OCI-LY1 (cell line): Measurements from ENCODE around the gene TRUB2.

ENCODE experiments used
- H2AFZ ChIP-seq: fragments of 200-600 bp; sonication (generic), shearing (Covaris generic); 2 replicates; pipeline ENCODE4 v1.6.0; 2014; ENCODE audit warnings: antibody characterized with exemption, mild to moderate bottlenecking, low read length
- H3F3A ChIP-seq: fragments of 200-600 bp; sonication (generic), shearing (Covaris generic); 2 replicates; pipeline ENCODE4 v1.6.0; 2014; ENCODE audit warnings: mild to moderate bottlenecking, antibody characterized with exemption, low read length, moderate library complexity; ENCODE audit not compliant: insufficient read depth
- H3K27ac ChIP-seq: fragments of 200-600 bp; sonication (generic); 2 replicates; pipeline ENCODE4 v1.5.1; 2014; ENCODE audit warnings: low read length, mixed run types, mild to moderate bottlenecking, low read depth; ENCODE audit not compliant: poor library complexity, severe bottlenecking
- H3K27me3 ChIP-seq: fragments of 200-600 bp; sonication (generic); 2 replicates; pipeline ENCODE4 v1.6.0; 2014; ENCODE audit warnings: antibody characterized with exemption, mild to moderate bottlenecking, low read length, moderate library complexity; ENCODE audit not compliant: insufficient read depth
- H3K36me3 ChIP-seq: fragments of 200-600 bp; sonication (generic); 2 replicates; pipeline ENCODE4 v1.6.1; 2014; ENCODE audit warnings: mild to moderate bottlenecking, antibody characterized with exemption, low read length, moderate library complexity, mixed read lengths; ENCODE audit not compliant: insufficient read depth
- H3K4me1 ChIP-seq: fragments of 200-600 bp; sonication (generic); 2 replicates; pipeline ENCODE4 v1.5.1; 2014; ENCODE audit warnings: mild to moderate bottlenecking, low read length, moderate library complexity; ENCODE audit not compliant: insufficient read depth, severe bottlenecking
- H3K4me2 ChIP-seq: fragments of 200-600 bp; sonication (generic), shearing (Covaris generic); 2 replicates; pipeline ENCODE4 v1.6.1; 2014; ENCODE audit warnings: low read length
- H3K4me3 ChIP-seq: fragments of 200-600 bp; sonication (generic); 2 replicates; pipeline ENCODE4 v1.5.1; 2014; ENCODE audit warnings: low read length, low read depth, mild to moderate bottlenecking, mixed read lengths; ENCODE audit not compliant: poor library complexity, severe bottlenecking
- H3K79me2 ChIP-seq: fragments of 200-600 bp; shearing (Covaris generic); 2 replicates; pipeline ENCODE4 v1.6.1; 2016; ENCODE audit warnings: mixed run types, low read length, mixed read lengths; ENCODE audit not compliant: insufficient read depth
- H3K9ac ChIP-seq: fragments of 200-600 bp; sonication (generic), shearing (Covaris generic); 2 replicates; pipeline ENCODE4 v1.6.1; 2014; ENCODE audit warnings: mild to moderate bottlenecking, low read length, mixed read lengths
- H3K9me2 ChIP-seq: fragments of 200-600 bp; sonication (generic), shearing (Covaris generic); 2 replicates; pipeline ENCODE4 v1.6.1; 2014; ENCODE audit warnings: low read depth, mild to moderate bottlenecking, low read length, mixed read lengths
- H3K9me3 ChIP-seq: fragments of 200-600 bp; shearing (Covaris generic); 2 replicates; pipeline ENCODE4 v1.6.1; 2014; ENCODE audit warnings: low read length, mixed read lengths
- H4K20me1 ChIP-seq: fragments of 200-600 bp; sonication (generic), shearing (Covaris generic); 2 replicates; pipeline ENCODE4 v1.6.0; 2016; ENCODE audit warnings: mild to moderate bottlenecking, low read length; ENCODE audit not compliant: insufficient read depth
- EZH2 ChIP-seq: fragments of 200-600 bp; sonication (generic), shearing (Covaris generic); IDR thresholded peaks from 2 replicates; pipeline ENCODE4 v1.8.0; 2017; ENCODE audit warnings: borderline replicate concordance, mixed run types, mild to moderate bottlenecking, antibody characterized with exemption, low read length, moderate library complexity, mixed read lengths
- TF ChIP-seq, protein P1 (sequence below): fragments of 200-600 bp; sonication (generic), shearing (Covaris generic); IDR thresholded peaks from 2 replicates; pipeline ENCODE4 v1.5.1; 2017; ENCODE audit warnings: mild to moderate bottlenecking, antibody characterized with exemption, low read length, moderate library complexity, mixed read lengths

TRUB2 gene

DNA sequence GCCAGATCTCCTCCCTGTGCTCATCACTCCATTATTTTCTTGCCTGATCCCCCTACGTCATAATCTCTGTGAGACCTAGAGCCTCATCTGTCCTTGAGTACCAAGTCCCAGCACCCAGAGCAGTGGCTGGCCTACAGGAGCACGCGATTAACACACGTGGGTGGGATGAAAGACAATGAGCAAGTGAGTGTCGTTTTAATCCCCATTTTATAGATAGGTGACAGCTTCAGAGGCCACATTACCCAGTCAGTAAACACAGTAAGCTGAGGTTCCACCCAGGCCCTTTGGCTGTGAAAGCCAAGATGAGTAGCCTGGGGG lies 17.3 kb downstream of the TRUB2 start:
- Histone ChIP-seq H3K9ac (no peak overlapping the region), H3K36me3 (peaks cover 23% of the 10 kb centered on the region), H4K20me1 (no peaks in the 10 kb centered on the region), H3K79me2 (no peaks in the 10 kb centered on the region), H3K9me2 (no peaks in the 10 kb centered on the region), H3K27me3 (no peaks in the 10 kb centered on the region), H2AFZ (no peak overlapping the region), H3K27ac (no peak overlapping the region), H3K9me3 (no peaks in the 10 kb centered on the region), H3K4me2 (no peak overlapping the region), H3F3A (no peaks in the 10 kb centered on the region), H3K4me1 (no peaks in the 10 kb centered on the region), H3K4me3 (no peak overlapping the region)
- TF ChIP-seq EZH2, result no peak
- TF ChIP-seq, protein P1, sequence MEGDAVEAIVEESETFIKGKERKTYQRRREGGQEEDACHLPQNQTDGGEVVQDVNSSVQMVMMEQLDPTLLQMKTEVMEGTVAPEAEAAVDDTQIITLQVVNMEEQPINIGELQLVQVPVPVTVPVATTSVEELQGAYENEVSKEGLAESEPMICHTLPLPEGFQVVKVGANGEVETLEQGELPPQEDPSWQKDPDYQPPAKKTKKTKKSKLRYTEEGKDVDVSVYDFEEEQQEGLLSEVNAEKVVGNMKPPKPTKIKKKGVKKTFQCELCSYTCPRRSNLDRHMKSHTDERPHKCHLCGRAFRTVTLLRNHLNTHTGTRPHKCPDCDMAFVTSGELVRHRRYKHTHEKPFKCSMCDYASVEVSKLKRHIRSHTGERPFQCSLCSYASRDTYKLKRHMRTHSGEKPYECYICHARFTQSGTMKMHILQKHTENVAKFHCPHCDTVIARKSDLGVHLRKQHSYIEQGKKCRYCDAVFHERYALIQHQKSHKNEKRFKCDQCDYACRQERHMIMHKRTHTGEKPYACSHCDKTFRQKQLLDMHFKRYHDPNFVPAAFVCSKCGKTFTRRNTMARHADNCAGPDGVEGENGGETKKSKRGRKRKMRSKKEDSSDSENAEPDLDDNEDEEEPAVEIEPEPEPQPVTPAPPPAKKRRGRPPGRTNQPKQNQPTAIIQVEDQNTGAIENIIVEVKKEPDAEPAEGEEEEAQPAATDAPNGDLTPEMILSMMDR, result no peak

DNA sequence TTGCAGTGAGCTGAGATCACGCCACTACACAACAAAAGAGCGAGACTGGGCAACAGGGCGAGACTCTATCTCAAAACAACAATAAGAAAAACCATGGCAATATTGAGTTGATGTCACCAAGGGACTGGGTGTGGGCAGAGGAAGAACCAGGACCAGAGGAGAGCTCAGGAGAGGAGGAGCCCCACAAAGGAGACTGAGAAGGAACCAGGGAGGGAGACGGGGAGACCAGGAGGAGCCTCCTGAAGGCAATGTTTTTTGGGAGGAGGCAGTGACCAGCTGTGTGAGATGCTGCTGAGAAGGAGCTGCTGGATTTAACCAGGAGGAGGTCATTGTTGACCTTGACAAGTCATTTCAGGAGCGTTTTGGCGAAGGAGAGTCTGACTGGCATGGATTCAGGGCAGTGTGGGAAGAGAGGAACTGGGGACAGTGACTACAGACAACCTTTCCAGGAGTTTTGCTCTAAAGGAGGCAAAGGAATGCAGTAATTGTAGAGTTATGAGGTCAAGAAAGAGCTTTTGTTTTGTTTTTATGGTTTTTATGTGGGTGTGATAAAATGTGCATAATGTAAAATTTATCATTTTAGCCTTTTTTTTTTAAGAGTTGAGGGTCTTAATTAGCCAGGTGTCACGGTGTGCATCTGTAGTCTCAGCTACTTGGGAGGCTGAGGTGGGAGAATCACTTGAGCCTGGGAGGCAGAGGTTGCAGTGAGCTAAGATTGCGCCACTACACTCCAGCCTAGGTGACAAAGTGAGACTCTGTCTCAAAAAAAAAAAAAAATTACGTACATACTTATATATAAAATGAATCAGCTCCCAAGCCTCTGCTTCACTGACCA lies 17.9 kb downstream of the TRUB2 start:
- Histone ChIP-seq H2AFZ (no peak overlapping the region), H3K36me3 (peaks cover 17% of the 10 kb centered on the region), H3K4me2 (no peak overlapping the region), H3K27me3 (no peaks in the 10 kb centered on the region), H3F3A (no peaks in the 10 kb centered on the region), H3K4me1 (no peaks in the 10 kb centered on the region), H3K4me3 (no peak overlapping the region), H3K9me3 (no peaks in the 10 kb centered on the region), H3K9me2 (no peaks in the 10 kb centered on the region), H4K20me1 (no peaks in the 10 kb centered on the region), H3K9ac (no peak overlapping the region), H3K27ac (no peak overlapping the region), H3K79me2 (no peaks in the 10 kb centered on the region)
- no peak for TF ChIP-seq EZH2
- TF ChIP-seq, protein P1, result no peak

DNA sequence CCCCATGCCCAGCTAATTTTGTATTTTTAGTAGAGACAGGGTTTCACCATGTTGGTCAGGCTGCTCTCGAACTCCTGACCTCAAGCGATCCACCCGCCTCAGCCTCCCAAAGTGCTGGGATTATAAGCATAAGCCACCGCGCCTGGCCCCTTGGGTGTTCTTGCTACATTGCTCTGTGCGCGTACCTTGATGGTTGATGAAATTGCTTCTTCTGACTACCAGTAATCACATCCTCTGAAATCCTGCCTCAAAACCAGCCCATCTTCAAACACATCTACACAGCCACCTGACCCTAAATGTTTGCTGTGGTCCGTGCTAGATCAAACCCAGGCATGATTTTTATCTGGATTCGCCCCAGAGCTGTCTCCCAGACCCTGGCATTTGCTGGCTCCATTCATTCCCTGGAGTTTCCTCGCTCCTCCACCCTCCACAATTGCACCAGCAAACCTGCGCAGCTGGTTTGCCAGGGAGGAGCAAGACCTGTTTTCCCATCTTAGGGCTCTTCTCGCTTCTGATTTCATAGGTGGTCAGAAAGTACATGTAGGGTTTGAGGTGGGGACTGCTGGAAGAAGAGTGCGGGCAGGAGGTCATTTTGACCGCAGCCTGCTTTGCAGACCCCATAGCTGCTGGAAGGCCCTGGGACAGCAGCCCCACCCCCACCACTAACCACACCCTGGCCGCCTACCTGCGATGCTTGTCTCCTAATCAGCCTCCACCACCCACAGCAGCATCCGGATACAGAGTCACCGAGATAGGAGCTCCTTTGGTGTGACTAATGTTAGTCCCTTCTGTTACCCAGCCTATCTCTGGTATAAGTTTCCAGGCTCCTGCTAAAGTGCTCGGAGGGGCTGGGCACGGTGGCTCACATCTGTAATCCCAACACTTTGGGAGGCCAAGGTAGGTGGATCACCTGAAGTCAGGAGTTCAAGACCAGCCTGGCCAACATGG lies 23.4 kb downstream of the TRUB2 start:
- Histone ChIP-seq H3K9me3 (no peaks in the 10 kb centered on the region), H3K79me2 (no peaks in the 10 kb centered on the region), H3K27me3 (no peaks in the 10 kb centered on the region), H4K20me1 (no peaks in the 10 kb centered on the region), H3K9ac (no peak overlapping the region), H3K36me3 (no peaks in the 10 kb centered on the region), H3K4me2 (no peak overlapping the region), H3K9me2 (no peaks in the 10 kb centered on the region), H2AFZ (no peak overlapping the region), H3K4me1 (peaks cover 10% of the 10 kb centered on the region), H3K4me3 (no peak overlapping the region), H3F3A (no peaks in the 10 kb centered on the region), H3K27ac (no peak overlapping the region)
- TF ChIP-seq EZH2, result no peak
- TF ChIP-seq, protein P1, result no peak
